Measurements from ENCODE around the gene L3HYPDH.

The L3HYPDH gene

DNA sequence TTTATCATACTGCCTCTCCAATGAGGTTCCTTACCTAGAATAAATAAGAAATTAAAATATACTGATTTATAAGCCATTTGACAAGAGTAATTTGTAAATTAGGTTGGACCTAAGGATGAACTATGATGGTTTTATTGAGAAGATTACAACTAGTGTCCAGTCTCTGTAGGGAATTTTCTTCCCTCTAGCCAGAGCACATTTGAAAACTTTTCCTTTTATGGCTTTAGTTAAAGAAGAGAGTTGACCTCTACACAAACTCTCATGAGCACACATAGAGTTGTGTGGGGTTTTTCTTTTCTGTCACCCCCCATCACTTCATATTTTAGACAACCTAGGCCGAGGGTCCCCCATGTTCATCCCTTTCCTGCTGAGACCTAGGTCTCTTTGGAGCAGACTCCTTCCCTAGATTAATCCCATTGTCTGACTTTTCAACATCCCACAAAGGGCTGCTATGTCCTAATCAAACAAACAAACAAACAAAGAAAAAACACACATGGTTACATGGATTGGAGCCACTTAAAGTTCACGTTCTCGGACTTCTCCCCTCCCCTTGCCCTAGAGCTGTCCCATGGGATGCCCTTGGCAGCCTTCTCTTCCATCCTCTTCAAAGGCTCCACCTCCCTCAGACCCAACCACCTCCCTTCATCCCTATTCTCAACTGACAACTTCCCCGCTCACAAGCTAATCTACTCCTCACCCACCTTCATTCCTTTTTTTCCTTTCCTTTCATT, 59.7 kb downstream of the L3HYPDH start:
- DNase-seq = no peak
